H1 (cell line): Measurements from ENCODE around the gene SPDYE16. TPM values are rescaled to one million over a fixed set of nuclear protein-coding genes. Genes with fewer than 3 reads are reported as not detected.
"Not testable (repeated sequence)": the region's sequence is repeated elsewhere in the genome, so short reads cannot be mapped to it uniquely, and the experiment has no call there.

ENCODE experiments used
- CTCF ChIA-PET: fragments of 300-600 bp; sonication (Branson Sonifier 250); formaldehyde crosslinking; loops from one replicate; lab custom pipeline; 2021; ENCODE audit not compliant: partially characterized antibody; lab: Charles Lee
- POLR2A ChIA-PET: fragments of 300-600 bp; sonication (Branson Sonifier 250); formaldehyde crosslinking; loops from one replicate; lab custom pipeline; 2021; ENCODE audit warnings: inconsistent platforms; ENCODE audit not compliant: partially characterized antibody; lab: Charles Lee
- DNase-seq, 2 experiments: peaks; one replicate each; pipeline versions ENCODE4 v3.0.0 to v3.0.0-alpha.2; 2010 to 2022; ENCODE audit warnings: low spot score in 2 of 2, low read depth in 1 of 2, mixed read lengths in 1 of 2
- FAIRE-seq: peaks from 2 replicates; lab custom pipeline; 2011; peaks lifted over from hg19 to GRCh38; lab: Jason Lieb, UNC
- H2AFZ ChIP-seq: 2 replicates; pipeline ENCODE4 v1.8.1; 2012; ENCODE audit warnings: low read length, inconsistent platforms
- H2AK5ac ChIP-seq: 2 replicates; pipeline ENCODE4 v1.6.1; 2013; ENCODE audit warnings: low read depth, low read length
- H2BK120ac ChIP-seq: replicated peaks from 2 replicates; pipeline ENCODE3; 2013; ENCODE audit warnings: low read depth, low read length, inconsistent platforms
- H2BK12ac ChIP-seq: 2 replicates; pipeline ENCODE4 v1.6.1; 2013; ENCODE audit warnings: low read depth, low read length
- H2BK15ac ChIP-seq: 2 replicates; pipeline ENCODE4 v1.6.1; 2013; ENCODE audit warnings: low read length
- H2BK20ac ChIP-seq: 2 replicates; pipeline ENCODE4 v1.6.1; 2013; ENCODE audit warnings: low read length
- H2BK5ac ChIP-seq: 2 replicates; pipeline ENCODE4 v1.6.1; 2013; ENCODE audit warnings: low read depth, low read length
- H3K14ac ChIP-seq: 2 replicates; pipeline ENCODE4 v1.6.1; 2013; ENCODE audit warnings: inconsistent platforms; ENCODE audit not compliant: insufficient read length
- H3K18ac ChIP-seq: 2 replicates; pipeline ENCODE4 v1.6.1; 2013; ENCODE audit warnings: low read length; ENCODE audit errors: extremely low read depth
- H3K23ac ChIP-seq: 2 replicates; pipeline ENCODE4 v1.6.1; 2013; ENCODE audit warnings: inconsistent platforms; ENCODE audit not compliant: insufficient read length
- H3K23me2 ChIP-seq: 2 replicates; pipeline ENCODE4 v1.6.1; 2013; ENCODE audit warnings: low read depth, low read length
- H3K27ac ChIP-seq: 2 replicates; pipeline ENCODE4 v1.6.1; 2011; ENCODE audit warnings: low read depth, low read length, inconsistent platforms
- H3K27me3 ChIP-seq, 4 experiments: replicated peaks in 1 of 4; 1 replicate in 1 of 4; 2 replicates in 3 of 4; pipeline versions ENCODE4 v1.6.1 to v1.8.1; 2011 to 2013; ENCODE audit warnings: low read length in 3 of 4, mild to moderate bottlenecking in 3 of 4, inconsistent platforms in 2 of 4, mixed read lengths in 2 of 4, moderate library complexity in 1 of 4; ENCODE audit not compliant: control insufficient read depth in 3 of 4, insufficient read depth in 3 of 4; ENCODE audit errors: extremely low read depth in 1 of 4
- H3K36me3 ChIP-seq, 4 experiments: 2 replicates each; pipeline versions ENCODE4 v1.6.1 to v1.8.1; 2011 to 2013; ENCODE audit warnings: mild to moderate bottlenecking in 4 of 4, low read length in 3 of 4, moderate library complexity in 2 of 4, control low read depth in 1 of 4, inconsistent platforms in 1 of 4; ENCODE audit not compliant: insufficient read depth in 4 of 4, control insufficient read depth in 2 of 4
- H3K4ac ChIP-seq: replicated peaks from 2 replicates; pipeline ENCODE3; 2013; ENCODE audit warnings: low read length, low read depth, mixed read lengths, inconsistent platforms; ENCODE audit not compliant: insufficient read length
- H3K4me1 ChIP-seq, 4 experiments: replicated peaks in 1 of 4; 1 replicate in 1 of 4; 2 replicates in 3 of 4; pipeline versions ENCODE4 v1.6.1 to v1.8.1; 2011 to 2013; ENCODE audit warnings: low read length in 3 of 4, inconsistent platforms in 2 of 4, mixed read lengths in 1 of 4; ENCODE audit not compliant: insufficient read depth in 4 of 4, control insufficient read depth in 3 of 4
- H3K4me2 ChIP-seq, 2 experiments: 2 replicates each; pipeline versions ENCODE4 v1.6.1 to v1.8.1; 2011 to 2013; ENCODE audit warnings: low read depth in 2 of 2, low read length in 2 of 2, control low read depth in 1 of 2, inconsistent platforms in 1 of 2, mild to moderate bottlenecking in 1 of 2; ENCODE audit not compliant: insufficient read depth in 1 of 2
- H3K4me3 ChIP-seq, 4 experiments: fragments of 200-600, 300-600 bp in 1 of 4; sonication (generic), shearing (Covaris generic), sonication (Bioruptor Twin) in 1 of 4; 2 replicates each; pipeline versions ENCODE4 v1.5.1 to v1.8.1; 2011 to 2016; ENCODE audit warnings: low read length in 4 of 4, low read depth in 3 of 4, control low read depth in 2 of 4, inconsistent platforms in 2 of 4, mild to moderate bottlenecking in 2 of 4, mixed read lengths in 1 of 4, moderate library complexity in 1 of 4; ENCODE audit not compliant: insufficient read depth in 2 of 4; ENCODE audit errors: extremely low read depth in 1 of 4
- H3K56ac ChIP-seq: replicated peaks from 2 replicates; pipeline ENCODE3; 2013; ENCODE audit warnings: low read depth, mild to moderate bottlenecking, mixed read lengths, low read length, inconsistent platforms; ENCODE audit not compliant: insufficient read length
- H3K79me1 ChIP-seq: 2 replicates; pipeline ENCODE4 v1.6.1; 2013; ENCODE audit warnings: low read depth, low read length, control low read depth
- H3K79me2 ChIP-seq, 2 experiments: 2 replicates each; pipeline versions ENCODE4 v1.6.1 to v1.8.1; 2012 to 2013; ENCODE audit warnings: low read length in 2 of 2, mild to moderate bottlenecking in 2 of 2, inconsistent platforms in 1 of 2; ENCODE audit not compliant: insufficient read depth in 2 of 2, control insufficient read depth in 1 of 2
- H3K9ac ChIP-seq, 4 experiments: replicated peaks in 1 of 4; 1 replicate in 1 of 4; 2 replicates in 3 of 4; pipeline versions ENCODE4 v1.6.1 to v1.8.1; 2011 to 2013; ENCODE audit warnings: low read depth in 3 of 4, low read length in 3 of 4, control low read depth in 2 of 4, mild to moderate bottlenecking in 2 of 4, moderate library complexity in 2 of 4, inconsistent platforms in 1 of 4; ENCODE audit errors: extremely low read depth in 1 of 4
- H3K9me3 ChIP-seq, 2 experiments: 2 replicates each; pipeline versions ENCODE4 v1.6.1 to v1.8.1; 2012 to 2013; ENCODE audit warnings: mild to moderate bottlenecking in 2 of 2, moderate library complexity in 2 of 2, control low read depth in 1 of 2, inconsistent platforms in 1 of 2, low read depth in 1 of 2, low read length in 1 of 2, mixed read lengths in 1 of 2; ENCODE audit not compliant: insufficient read depth in 2 of 2
- H4K20me1 ChIP-seq, 2 experiments: replicated peaks in 1 of 2; 2 replicates each; pipeline versions ENCODE3 to v1.8.1; 2011 to 2013; ENCODE audit warnings: inconsistent platforms in 2 of 2, low read length in 2 of 2, mild to moderate bottlenecking in 1 of 2; ENCODE audit not compliant: insufficient read depth in 2 of 2, control insufficient read depth in 1 of 2
- H4K5ac ChIP-seq: 2 replicates; pipeline ENCODE4 v1.6.1; 2013; ENCODE audit warnings: low read length, low read depth, mixed read lengths, inconsistent platforms; ENCODE audit not compliant: insufficient read length
- H4K8ac ChIP-seq: 2 replicates; pipeline ENCODE4 v1.8.0; 2013; ENCODE audit warnings: mild to moderate bottlenecking, moderate library complexity, low read length, inconsistent platforms; ENCODE audit not compliant: insufficient read depth; ENCODE audit errors: extremely low read depth
- H4K91ac ChIP-seq: replicated peaks from 2 replicates; pipeline ENCODE3; 2013; ENCODE audit warnings: low read length, mixed read lengths, inconsistent platforms; ENCODE audit not compliant: insufficient read length
- WGBS, 2 experiments: shearing (Covaris generic) in 1 of 2; methylation state at CpG; one replicate each; pipeline versions ENCODE4 v1.1.6 to v1.1.7; 2013 to 2015; ENCODE audit warnings: low lambda C conversion rate in 2 of 2, mixed read lengths in 2 of 2, inconsistent platforms in 1 of 2, low coverage in 1 of 2, missing lambda C conversion rate in 1 of 2; ENCODE audit not compliant: insufficient replicate concordance in 2 of 2, insufficient coverage in 1 of 2, insufficient read length in 1 of 2; ENCODE audit errors: extremely low coverage in 1 of 2, missing lambda C conversion rate in 1 of 2; 5-methylcytosine and 5-hydroxymethylcytosine counted together
- polyA plus RNA-seq, 7 experiments: library from polyadenylated mRNA; depleted of rRNA in 3 of 7; stranded (reverse) in 5 of 7; unstranded in 2 of 7; fragments of >200 nt in 5 of 7; fragments of 200-250 nt in 2 of 7; gene quantifications; 1 replicate in 5 of 7; 2 replicates in 1 of 7; 4 replicates in 1 of 7; pipeline versions ENCODE4 v1.2.1 to v1.2.3, GENCODE V29; 2011 to 2013; ENCODE audit warnings: missing spikeins in 2 of 7, mixed read lengths in 2 of 7
- total RNA-seq: library from RNA; stranded (reverse); fragmentation: NEBNext Ultra II Directional; extraction: Animal tissue kit (Norgen Biotek cat#: 25700); gene quantifications from 2 replicates; pipeline ENCODE4 v1.2.1, GENCODE V29; 2021

SPDYE16 gene
- total and polyA plus RNA-seq, 2 of the 8 experiments (the other 6 are each of a cell fraction or from before 2014, with no cell fraction given): not detected

GRCh38 chr7:76561342-76561741 lies 18.2 kb upstream of the SPDYE16 start:
- DNase-seq, FAIRE-seq, H3K4ac ChIP-seq, H3K36me3 ChIP-seq, H4K91ac ChIP-seq, POLR2A ChIA-PET, H2BK15ac ChIP-seq, H3K79me2 ChIP-seq, H3K56ac ChIP-seq, H3K9me3 ChIP-seq, H3K18ac ChIP-seq, H4K8ac ChIP-seq, H2BK5ac ChIP-seq, H3K14ac ChIP-seq, H3K4me2 ChIP-seq, H4K20me1 ChIP-seq, H3K23me2 ChIP-seq, H3K27ac ChIP-seq, H2BK120ac ChIP-seq, H3K79me1 ChIP-seq, H4K5ac ChIP-seq, H2AK5ac ChIP-seq, H2BK12ac ChIP-seq, H2BK20ac ChIP-seq, H3K23ac ChIP-seq, H2AFZ ChIP-seq, CTCF ChIA-PET, H3K9ac ChIP-seq, H3K27me3 ChIP-seq, H3K4me3 ChIP-seq, H3K4me1 ChIP-seq: not testable (repeated sequence)
- 81% methylated on average over 3 of the region's 3 CpGs; no CpG with 5 or more reads in 1 of the 2 experiments for WGBS, 2 experiments

- DNase-seq, H3K9me3 ChIP-seq, H2BK12ac ChIP-seq, H4K5ac ChIP-seq, H4K91ac ChIP-seq, H2BK120ac ChIP-seq, POLR2A ChIA-PET, H3K27ac ChIP-seq, H3K56ac ChIP-seq, H3K79me1 ChIP-seq, H3K23ac ChIP-seq, H3K18ac ChIP-seq, H4K20me1 ChIP-seq, H3K4ac ChIP-seq, FAIRE-seq, H3K36me3 ChIP-seq, H3K79me2 ChIP-seq, H3K14ac ChIP-seq, H3K27me3 ChIP-seq, H3K9ac ChIP-seq, CTCF ChIA-PET, H4K8ac ChIP-seq, H3K4me1 ChIP-seq, H2AK5ac ChIP-seq, H2AFZ ChIP-seq, H3K4me3 ChIP-seq, H3K23me2 ChIP-seq, H2BK5ac ChIP-seq, H3K4me2 ChIP-seq, H2BK20ac ChIP-seq, H2BK15ac ChIP-seq: not testable (repeated sequence)
- 90% methylated on average over 3 of the region's 4 CpGs; no CpG with 5 or more reads in 1 of the 2 experiments for WGBS, 2 experiments
Observed at GRCh38 chr7:76560157-76560556, 17.1 kb upstream of the SPDYE16 start.
